Measurements from ENCODE around the gene WWC2.

GRCh38 chr4:183337349-183337748 is 238.3 kb downstream of the WWC2 start:
- TF ChIP-seq CTCF (conservative IDR thresholded peaks at IDR 0.05; ENCODE audit: low read depth, low read length) (no peak), EZH2 (IDR thresholded peaks at IDR 0.05; ENCODE audit: borderline replicate concordance, low read depth, low read length, poor library complexity, severe bottlenecking) (no peak)
